GM12875 (cell line): ENCODE data around the gene HGFAC.
"Not testable (repeated sequence)": the region's sequence is repeated elsewhere in the genome, so short reads cannot be mapped to it uniquely, and the experiment has no call there.

ENCODE experiments used
- H3K4me3 ChIP-seq: one replicate; pipeline ENCODE4 v1.5.1; 2011; ENCODE audit warnings: low read depth, low read length, control low read depth
- CTCF ChIP-seq: IDR thresholded peaks from 2 replicates; pipeline ENCODE4 v1.5.1; 2011; ENCODE audit warnings: low read depth, mild to moderate bottlenecking, control low read depth, inconsistent platforms, low read length, moderate library complexity, borderline replicate concordance; ENCODE audit not compliant: insufficient read depth

HGFAC gene

GRCh38 chr4:3406431-3406830 lies 35.3 kb upstream of the HGFAC start:
- no peak overlapping the region for H3K4me3 ChIP-seq
- no peak for TF ChIP-seq CTCF

- no peak for TF ChIP-seq CTCF
- no peak overlapping the region for H3K4me3 ChIP-seq
Measured at GRCh38 chr4:3407171-3407771, 34.5 kb upstream of the HGFAC start.

- no peak overlapping the region for H3K4me3 ChIP-seq
- TF ChIP-seq CTCF: no peak
Measured at GRCh38 chr4:3407930-3408792, 33.6 kb upstream of the HGFAC start.

GRCh38 chr4:3408793-3409330 lies 32.9 kb upstream of the HGFAC start:
- no peak for TF ChIP-seq CTCF
- no peak overlapping the region for H3K4me3 ChIP-seq

GRCh38 chr4:3409571-3410091 lies 32.1 kb upstream of the HGFAC start:
- TF ChIP-seq CTCF: no peak

GRCh38 chr4:3410401-3411135 lies 31.2 kb upstream of the HGFAC start:
- TF ChIP-seq CTCF: no peak
- H3K4me3 ChIP-seq: no peak overlapping the region

More at GRCh38 chr4:3409571-3410091, 32.1 kb upstream of the HGFAC start:
- no peak overlapping the region for H3K4me3 ChIP-seq

- not testable (repeated sequence) for H3K4me3 ChIP-seq
Measured at GRCh38 chr4:3411190-3411589, 30.6 kb upstream of the HGFAC start.
